GM12874 (cell line): ENCODE results near the gene NOL4L.

Experiments
- CTCF ChIP-seq: IDR thresholded peaks from 2 replicates; pipeline ENCODE4 v1.5.1; 2011; ENCODE audit warnings: low read depth, mild to moderate bottlenecking, control low read depth, low read length, moderate library complexity; ENCODE audit not compliant: insufficient read depth

The NOL4L gene

GRCh38 chr20:32468313-32468640 is 116.9 kb downstream of the NOL4L start:
- no peak for TF ChIP-seq CTCF

- TF ChIP-seq CTCF = no peak
These were observed 117.4 kb downstream of the NOL4L start for GRCh38 chr20:32467506-32468312.

GRCh38 chr20:32466739-32467505 is 118.2 kb downstream of the NOL4L start:
- no peak for TF ChIP-seq CTCF

- TF ChIP-seq CTCF = no peak
These were observed 119.8 kb downstream of the NOL4L start for GRCh38 chr20:32465092-32465900.

- no peak for TF ChIP-seq CTCF
These were observed 120.6 kb downstream of the NOL4L start for GRCh38 chr20:32464401-32465091.

- no peak for TF ChIP-seq CTCF
These were observed 121.3 kb downstream of the NOL4L start for GRCh38 chr20:32463642-32464400.
